Measurements from ENCODE around the gene CFLAR. TPM values are rescaled to one million over a fixed set of nuclear protein-coding genes. Genes with fewer than 3 reads are reported as not detected.
A peak's percentile ranks its signal among the peaks of the same experiment; 100 is the strongest.

Gene CFLAR
- total RNA-seq: 457 and 480 TPM in 2 replicates

GRCh38 chr2:201116115-201116958 is at the start of gene CFLAR:
Gene CFLAR (plus strand): TSS chr2:201116164. CDS start chr2:201129866, 13,702 bp downstream.
- Mint-ChIP-seq H3K9me3 (no peaks in the 10 kb centered on the region), H3K27me3 (ENCODE audit: insufficient read depth) (no peaks in the 10 kb centered on the region), H3K36me3 (ENCODE audit: low read depth) (peaks cover 30% of the 10 kb centered on the region), H3K4me3 (peak within 1 kb of the TSS; percentile 94), H3K27ac (peak within 1 kb of the TSS; percentile 100), H3K4me1 (ENCODE audit: low read depth) (peaks cover 53% of the 10 kb centered on the region)
- intact Hi-C loops (cut with micrococcal nuclease): loop anchor here (1.0 to 5.0 kb wide), 9 partner anchors 45 to 1261 kb away; partner anchors contain the start of genes BMPR2, C2orf69, HYCC2 and NIF3L1
- peak; percentile 86 for DNase-seq (ENCODE audit: low spot score)

- peaks cover 5% of the 10 kb centered on the region for H3K36me3 Mint-ChIP-seq (ENCODE audit: low read depth)
- peaks cover 51% of the 10 kb centered on the region for H3K4me1 Mint-ChIP-seq (ENCODE audit: low read depth)
- no peaks in the 10 kb centered on the region for H3K9me3 Mint-ChIP-seq
- intact Hi-C loops (cut with micrococcal nuclease): loop anchor here (1.0 to 5.0 kb wide), 11 partner anchors 45 to 544 kb away; partner anchors contain the start of genes BZW1, CFLAR, CLK1 and NIF3L1
- H3K27ac Mint-ChIP-seq: peak overlapping the region; percentile 95
- H3K27me3 Mint-ChIP-seq (ENCODE audit: insufficient read depth): no peaks in the 10 kb centered on the region
- peak overlapping the region; percentile 90 for H3K4me3 Mint-ChIP-seq
- no peak for DNase-seq (ENCODE audit: low spot score)
Measured at GRCh38 chr2:201070948-201071478, 45.0 kb upstream of the CFLAR start.

- Mint-ChIP-seq H3K4me3 (peak within 1 kb of the TSS; percentile 90), H3K36me3 (ENCODE audit: low read depth) (peaks cover 5% of the 10 kb centered on the region), H3K27ac (peak within 1 kb of the TSS; percentile 95), H3K4me1 (ENCODE audit: low read depth) (peaks cover 49% of the 10 kb centered on the region), H3K9me3 (no peaks in the 10 kb centered on the region), H3K27me3 (ENCODE audit: insufficient read depth) (no peaks in the 10 kb centered on the region)
- peak; percentile 90 for DNase-seq (ENCODE audit: low spot score)
- intact Hi-C loops (cut with micrococcal nuclease): loop anchor here (1.0 to 5.0 kb wide), 11 partner anchors 45 to 544 kb away; partner anchors contain the start of genes BZW1, CFLAR, CLK1 and NIF3L1
Measured at GRCh38 chr2:201071479-201072200, 44.3 kb upstream of the CFLAR start, which contains the start of the genes HYCC2 and NDUFB3. Gene HYCC2 (minus strand): TSS chr2:201071671. CDS start chr2:201024009, 47,662 bp downstream. Gene NDUFB3 (plus strand): TSS chr2:201072001. CDS start chr2:201078883, 6,882 bp downstream.

- Mint-ChIP-seq H3K4me1 (ENCODE audit: low read depth) (peaks cover 43% of the 10 kb centered on the region), H3K9me3 (no peaks in the 10 kb centered on the region), H3K36me3 (ENCODE audit: low read depth) (peaks cover 5% of the 10 kb centered on the region), H3K4me3 (peak overlapping the region; percentile 90), H3K27ac (peak overlapping the region; percentile 95), H3K27me3 (ENCODE audit: insufficient read depth) (no peaks in the 10 kb centered on the region)
- intact Hi-C loops (cut with micrococcal nuclease): loop anchor here (5.0 kb wide), 2 partner anchors 380 to 545 kb away; partner anchors contain the start of genes SGO2, STRADB and TRAK2
- DNase-seq (ENCODE audit: low spot score): no peak
Measured at GRCh38 chr2:201072201-201072530, 43.8 kb upstream of the CFLAR start.

- intact Hi-C loops (cut with micrococcal nuclease): loop anchor here (5.0 kb wide), 2 partner anchors 379 to 546 kb away; partner anchors contain the start of genes SGO2, STRADB and TRAK2
- Mint-ChIP-seq H3K4me3 (peak overlapping the region; percentile 78), H3K4me1 (ENCODE audit: low read depth) (peaks cover 42% of the 10 kb centered on the region), H3K36me3 (ENCODE audit: low read depth) (peaks cover 5% of the 10 kb centered on the region), H3K9me3 (no peaks in the 10 kb centered on the region), H3K27me3 (ENCODE audit: insufficient read depth) (no peaks in the 10 kb centered on the region), H3K27ac (no peak overlapping the region)
- no peak for DNase-seq (ENCODE audit: low spot score)
Measured at GRCh38 chr2:201073071-201073470, 42.9 kb upstream of the CFLAR start.

- DNase-seq (ENCODE audit: low spot score): no peak
- peaks cover 6% of the 10 kb centered on the region for H3K36me3 Mint-ChIP-seq (ENCODE audit: low read depth)
- no peaks in the 10 kb centered on the region for H3K27me3 Mint-ChIP-seq (ENCODE audit: insufficient read depth)
- no peak overlapping the region for H3K27ac Mint-ChIP-seq
- H3K4me1 Mint-ChIP-seq (ENCODE audit: low read depth): peaks cover 28% of the 10 kb centered on the region
- intact Hi-C loops (cut with micrococcal nuclease): loop anchor here (5.0 kb wide), 2 partner anchors 377 to 548 kb away; partner anchors contain the start of genes SGO2, STRADB and TRAK2
- H3K4me3 Mint-ChIP-seq: no peak overlapping the region
- no peaks in the 10 kb centered on the region for H3K9me3 Mint-ChIP-seq
Measured at GRCh38 chr2:201074996-201075395, 41.0 kb upstream of the CFLAR start.

GRCh38 chr2:201084863-201085262 is 31.1 kb upstream of the CFLAR start:
- Mint-ChIP-seq H3K4me3 (no peak overlapping the region), H3K4me1 (ENCODE audit: low read depth) (peaks cover 4% of the 10 kb centered on the region), H3K36me3 (ENCODE audit: low read depth) (peaks cover 15% of the 10 kb centered on the region), H3K27me3 (ENCODE audit: insufficient read depth) (no peaks in the 10 kb centered on the region), H3K27ac (no peak overlapping the region), H3K9me3 (no peaks in the 10 kb centered on the region)
- DNase-seq (ENCODE audit: low spot score): no peak
- intact Hi-C loops (cut with micrococcal nuclease): no loop called here

- no peaks in the 10 kb centered on the region for H3K27me3 Mint-ChIP-seq (ENCODE audit: insufficient read depth)
- H3K27ac Mint-ChIP-seq: no peak overlapping the region
- H3K4me1 Mint-ChIP-seq (ENCODE audit: low read depth): no peaks in the 10 kb centered on the region
- H3K4me3 Mint-ChIP-seq: no peak overlapping the region
- DNase-seq (ENCODE audit: low spot score): no peak
- no peaks in the 10 kb centered on the region for H3K9me3 Mint-ChIP-seq
- intact Hi-C loops (cut with micrococcal nuclease): no loop called here
- H3K36me3 Mint-ChIP-seq (ENCODE audit: low read depth): peaks cover 11% of the 10 kb centered on the region
Measured at GRCh38 chr2:201090574-201090973, 25.4 kb upstream of the CFLAR start.

GRCh38 chr2:201093573-201093972 is 22.4 kb upstream of the CFLAR start:
- Mint-ChIP-seq H3K4me3 (no peak overlapping the region), H3K4me1 (ENCODE audit: low read depth) (no peaks in the 10 kb centered on the region), H3K36me3 (ENCODE audit: low read depth) (peaks cover 6% of the 10 kb centered on the region), H3K27me3 (ENCODE audit: insufficient read depth) (no peaks in the 10 kb centered on the region), H3K27ac (no peak overlapping the region), H3K9me3 (no peaks in the 10 kb centered on the region)
- intact Hi-C loops (cut with micrococcal nuclease): no loop called here
- DNase-seq (ENCODE audit: low spot score): no peak

- Mint-ChIP-seq H3K4me1 (ENCODE audit: low read depth) (no peaks in the 10 kb centered on the region), H3K27me3 (ENCODE audit: insufficient read depth) (no peaks in the 10 kb centered on the region), H3K4me3 (no peak overlapping the region), H3K9me3 (no peaks in the 10 kb centered on the region), H3K36me3 (ENCODE audit: low read depth) (no peaks in the 10 kb centered on the region), H3K27ac (no peak overlapping the region)
- intact Hi-C loops (cut with micrococcal nuclease): no loop called here
- no peak for DNase-seq (ENCODE audit: low spot score)
Measured at GRCh38 chr2:201100497-201100896, 15.5 kb upstream of the CFLAR start.

GRCh38 chr2:201105759-201106158 is 10.2 kb upstream of the CFLAR start:
- Mint-ChIP-seq H3K27ac (no peak overlapping the region), H3K4me3 (no peak overlapping the region), H3K9me3 (no peaks in the 10 kb centered on the region), H3K36me3 (ENCODE audit: low read depth) (peaks cover 6% of the 10 kb centered on the region), H3K4me1 (ENCODE audit: low read depth) (no peaks in the 10 kb centered on the region), H3K27me3 (ENCODE audit: insufficient read depth) (no peaks in the 10 kb centered on the region)
- DNase-seq (ENCODE audit: low spot score): no peak
- intact Hi-C loops (cut with micrococcal nuclease): no loop called here

GRCh38 chr2:201107624-201108023 is 8.3 kb upstream of the CFLAR start:
- intact Hi-C loops (cut with micrococcal nuclease): no loop called here
- no peak overlapping the region for H3K27ac Mint-ChIP-seq
- H3K4me1 Mint-ChIP-seq (ENCODE audit: low read depth): peaks cover 6% of the 10 kb centered on the region
- H3K4me3 Mint-ChIP-seq: no peak overlapping the region
- H3K27me3 Mint-ChIP-seq (ENCODE audit: insufficient read depth): no peaks in the 10 kb centered on the region
- H3K9me3 Mint-ChIP-seq: no peaks in the 10 kb centered on the region
- H3K36me3 Mint-ChIP-seq (ENCODE audit: low read depth): peaks cover 6% of the 10 kb centered on the region
- no peak for DNase-seq (ENCODE audit: low spot score)
